SK-N-SH treated with all-trans-retinoic acid at 6 μM for 48 hours (cell line): ENCODE data around the gene ZNF610.

Source experiments
- ATAC-seq: fragments of 200-7000 bp; cut with Tn5 transposase; 3 replicates; pipeline ENCODE4 v1.9.1; 2020; ENCODE audit warnings: mild to moderate bottlenecking, moderate library complexity
- BACH2 ChIP-seq: fragments of 250-450 bp; sonication (Bioruptor Pico); IDR thresholded peaks from 2 replicates; pipeline ENCODE4 v1.9.0; 2021; ENCODE audit warnings: mild to moderate bottlenecking, borderline replicate concordance
- CREB5 ChIP-seq: fragments of 250-450 bp; sonication (Bioruptor Pico); IDR thresholded peaks from 2 replicates; pipeline ENCODE4 v1.5.1; 2020; ENCODE audit warnings: low read depth, mild to moderate bottlenecking, moderate library complexity
- CSDC2 ChIP-seq: fragments of 250-450 bp; sonication (Bioruptor Pico); IDR thresholded peaks from 2 replicates; pipeline ENCODE4 v1.5.0; 2020; ENCODE audit warnings: mild to moderate bottlenecking, moderate library complexity
- CSRNP3 ChIP-seq: fragments of 250-450 bp; sonication (Bioruptor Pico); IDR thresholded peaks from 2 replicates; pipeline ENCODE4 v1.5.1; 2021; ENCODE audit warnings: mild to moderate bottlenecking, moderate library complexity
- ESRRG ChIP-seq: fragments of 250-450 bp; sonication (Bioruptor Pico); IDR thresholded peaks from 2 replicates; pipeline ENCODE4 v1.6.1; 2021; ENCODE audit warnings: mild to moderate bottlenecking
- GLIS3 ChIP-seq: fragments of 250-450 bp; sonication (Bioruptor Pico); IDR thresholded peaks from 2 replicates; pipeline ENCODE4 v1.5.0; 2020; ENCODE audit warnings: mild to moderate bottlenecking, moderate library complexity
- ISL1 ChIP-seq: fragments of 250-450 bp; sonication (Bioruptor Pico); IDR thresholded peaks from 2 replicates; pipeline ENCODE4 v2.1.2; 2022; ENCODE audit warnings: mild to moderate bottlenecking, moderate library complexity
- POU6F1 ChIP-seq: fragments of 250-450 bp; sonication (Bioruptor Pico); IDR thresholded peaks from 2 replicates; pipeline ENCODE4 v1.8.0; 2021; ENCODE audit warnings: low read depth, mild to moderate bottlenecking, moderate library complexity, borderline replicate concordance
- PPARA ChIP-seq: fragments of 250-450 bp; sonication (Bioruptor Pico); IDR thresholded peaks from 2 replicates; pipeline ENCODE4 v1.5.0; 2020; ENCODE audit warnings: mild to moderate bottlenecking, borderline replicate concordance
- RARB ChIP-seq: fragments of 250-450 bp; sonication (Bioruptor Pico); IDR thresholded peaks from 2 replicates; pipeline ENCODE4 v1.8.0; 2021; ENCODE audit warnings: mild to moderate bottlenecking, moderate library complexity
- ZC3H10 ChIP-seq: fragments of 250-450 bp; sonication (Bioruptor Pico); IDR thresholded peaks from 2 replicates; pipeline ENCODE4 v1.5.1; 2021; ENCODE audit warnings: mild to moderate bottlenecking, moderate library complexity
- ZFP30 ChIP-seq: fragments of 450-650 bp; formaldehyde crosslinking; IDR thresholded peaks from 2 replicates; pipeline ENCODE4 v1.5.0; 2022; ENCODE audit warnings: mild to moderate bottlenecking, moderate library complexity
- ZNF565 ChIP-seq: fragments of 450-650 bp; formaldehyde crosslinking; conservative IDR thresholded peaks from 2 replicates; pipeline ENCODE4 v1.5.0; 2020; ENCODE audit warnings: low read depth, mild to moderate bottlenecking, moderate library complexity
- ZNF70 ChIP-seq: fragments of 450-650 bp; formaldehyde crosslinking; IDR thresholded peaks from 2 replicates; pipeline ENCODE4 v1.5.0; 2020; ENCODE audit warnings: mild to moderate bottlenecking, moderate library complexity
- ZNF8 ChIP-seq: fragments of 450-650 bp; formaldehyde crosslinking; IDR thresholded peaks from 2 replicates; pipeline ENCODE4 v1.5.0; 2020; ENCODE audit warnings: mild to moderate bottlenecking, moderate library complexity
- TF ChIP-seq, protein P1 (sequence below): fragments of 250-450 bp; sonication (Bioruptor Pico); IDR thresholded peaks from 2 replicates; pipeline ENCODE4 v1.8.0; 2020; ENCODE audit warnings: mild to moderate bottlenecking, moderate library complexity, borderline replicate concordance
- TF ChIP-seq, protein P2 (sequence below): fragments of 250-450 bp; sonication (Bioruptor Pico); IDR thresholded peaks from 2 replicates; pipeline ENCODE4 v1.5.0; 2020; ENCODE audit warnings: mild to moderate bottlenecking, moderate library complexity

ZNF610 gene

GRCh38 chr19:52369559-52370340, 33.7 kb downstream of the ZNF610 start, which contains the start of gene ZNF880:
ZNF880 (plus strand) TSS chr19:52369923; CDS start chr19:52369966, 43 bp downstream.
- no peak for TF ChIP-seq RARB (CRISPR knock-in tag)
- no peak for TF ChIP-seq ISL1 (CRISPR knock-in tag)
- TF ChIP-seq GLIS3 (CRISPR knock-in tag), result no peak
- no peak for TF ChIP-seq PPARA (CRISPR knock-in tag)
- no peak for TF ChIP-seq ZNF8
- TF ChIP-seq CSRNP3 (CRISPR knock-in tag), result peak; percentile 43; the same call in 1 of the 2 replicates
- TF ChIP-seq CREB5, result no peak
- no peak for TF ChIP-seq ZNF70 (CRISPR knock-in tag)
- TF ChIP-seq, protein P1, sequence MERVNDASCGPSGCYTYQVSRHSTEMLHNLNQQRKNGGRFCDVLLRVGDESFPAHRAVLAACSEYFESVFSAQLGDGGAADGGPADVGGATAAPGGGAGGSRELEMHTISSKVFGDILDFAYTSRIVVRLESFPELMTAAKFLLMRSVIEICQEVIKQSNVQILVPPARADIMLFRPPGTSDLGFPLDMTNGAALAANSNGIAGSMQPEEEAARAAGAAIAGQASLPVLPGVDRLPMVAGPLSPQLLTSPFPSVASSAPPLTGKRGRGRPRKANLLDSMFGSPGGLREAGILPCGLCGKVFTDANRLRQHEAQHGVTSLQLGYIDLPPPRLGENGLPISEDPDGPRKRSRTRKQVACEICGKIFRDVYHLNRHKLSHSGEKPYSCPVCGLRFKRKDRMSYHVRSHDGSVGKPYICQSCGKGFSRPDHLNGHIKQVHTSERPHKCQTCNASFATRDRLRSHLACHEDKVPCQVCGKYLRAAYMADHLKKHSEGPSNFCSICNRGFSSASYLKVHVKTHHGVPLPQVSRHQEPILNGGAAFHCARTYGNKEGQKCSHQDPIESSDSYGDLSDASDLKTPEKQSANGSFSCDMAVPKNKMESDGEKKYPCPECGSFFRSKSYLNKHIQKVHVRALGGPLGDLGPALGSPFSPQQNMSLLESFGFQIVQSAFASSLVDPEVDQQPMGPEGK, result no peak
- 0 out of 2 replicates have a peak, but pooled peaks have one; percentile 21 for TF ChIP-seq ESRRG
- TF ChIP-seq, all 23 proteins: peak for 2
- ATAC-seq, result peak; percentile 99

GRCh38 chr19:52370341-52370710, 34.3 kb downstream of the ZNF610 start:
- TF ChIP-seq ZNF8 (no peak), ZC3H10 (CRISPR knock-in tag) (no peak), PPARA (CRISPR knock-in tag) (no peak), RARB (CRISPR knock-in tag) (no peak), ZNF565 (CRISPR knock-in tag) (no peak), ESRRG (no peak), CSDC2 (CRISPR knock-in tag) (no peak), CREB5 (no peak), ZFP30 (CRISPR knock-in tag) (no peak), ZNF70 (CRISPR knock-in tag) (no peak), GLIS3 (CRISPR knock-in tag) (no peak), BACH2 (CRISPR knock-in tag) (no peak), POU6F1 (CRISPR knock-in tag) (no peak)
- TF ChIP-seq, protein P1, result no peak
- TF ChIP-seq, protein P2, sequence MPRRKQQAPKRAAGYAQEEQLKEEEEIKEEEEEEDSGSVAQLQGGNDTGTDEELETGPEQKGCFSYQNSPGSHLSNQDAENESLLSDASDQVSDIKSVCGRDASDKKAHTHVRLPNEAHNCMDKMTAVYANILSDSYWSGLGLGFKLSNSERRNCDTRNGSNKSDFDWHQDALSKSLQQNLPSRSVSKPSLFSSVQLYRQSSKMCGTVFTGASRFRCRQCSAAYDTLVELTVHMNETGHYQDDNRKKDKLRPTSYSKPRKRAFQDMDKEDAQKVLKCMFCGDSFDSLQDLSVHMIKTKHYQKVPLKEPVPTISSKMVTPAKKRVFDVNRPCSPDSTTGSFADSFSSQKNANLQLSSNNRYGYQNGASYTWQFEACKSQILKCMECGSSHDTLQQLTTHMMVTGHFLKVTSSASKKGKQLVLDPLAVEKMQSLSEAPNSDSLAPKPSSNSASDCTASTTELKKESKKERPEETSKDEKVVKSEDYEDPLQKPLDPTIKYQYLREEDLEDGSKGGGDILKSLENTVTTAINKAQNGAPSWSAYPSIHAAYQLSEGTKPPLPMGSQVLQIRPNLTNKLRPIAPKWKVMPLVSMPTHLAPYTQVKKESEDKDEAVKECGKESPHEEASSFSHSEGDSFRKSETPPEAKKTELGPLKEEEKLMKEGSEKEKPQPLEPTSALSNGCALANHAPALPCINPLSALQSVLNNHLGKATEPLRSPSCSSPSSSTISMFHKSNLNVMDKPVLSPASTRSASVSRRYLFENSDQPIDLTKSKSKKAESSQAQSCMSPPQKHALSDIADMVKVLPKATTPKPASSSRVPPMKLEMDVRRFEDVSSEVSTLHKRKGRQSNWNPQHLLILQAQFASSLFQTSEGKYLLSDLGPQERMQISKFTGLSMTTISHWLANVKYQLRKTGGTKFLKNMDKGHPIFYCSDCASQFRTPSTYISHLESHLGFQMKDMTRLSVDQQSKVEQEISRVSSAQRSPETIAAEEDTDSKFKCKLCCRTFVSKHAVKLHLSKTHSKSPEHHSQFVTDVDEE, result no peak
- ATAC-seq, result no peak
